Measurements from ENCODE around the gene XYLT1. TPM values are rescaled to one million over a fixed set of nuclear protein-coding genes. Genes with fewer than 3 reads are reported as not detected.

The XYLT1 gene
- total and polyA plus RNA-seq, 7 donors = 0.67 to 2.5 (median 1.7) TPM

DNA sequence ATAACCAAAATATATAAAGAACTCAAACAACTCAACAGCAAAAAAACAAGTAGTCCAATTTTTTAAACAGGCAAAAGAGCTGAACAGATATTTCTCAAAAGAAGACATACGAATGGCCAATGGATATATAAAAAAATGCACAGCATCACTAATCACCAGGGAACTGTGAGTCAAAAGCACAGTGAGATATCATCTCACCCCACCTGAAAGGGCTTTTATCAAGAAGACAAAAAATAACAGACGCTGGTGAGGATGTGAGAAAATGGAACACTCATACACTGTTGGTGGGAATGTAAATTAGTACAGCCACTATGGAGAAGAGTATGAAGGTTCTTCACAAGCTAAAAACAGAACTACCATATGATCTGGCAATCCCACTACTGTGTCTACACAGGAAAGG, 7.4 kb downstream of the XYLT1 start:
- Histone ChIP-seq H3K36me3 (ENCODE audit: insufficient read depth in 1 of 2, low read depth in 1 of 2) (no peaks in the 10 kb centered on the region), H3K27me3 (ENCODE audit: insufficient read depth in 3 of 3, low read length in 2 of 3) (peaks cover 0 to 4% (median 4%) of the 10 kb centered on the region in 3 donors), H3K27ac (no peak overlapping the region), H3K4me3 (no peak overlapping the region), H3K9me3 (no peaks in the 10 kb centered on the region), H3K4me1 (no peaks in the 10 kb centered on the region)
- WGBS, 3 donors = 94 to 96% (median 95%) methylated on average over 2 of the region's 2 CpGs
- ATAC-seq = no peak
- no peak for DNase-seq
- intact Hi-C loops (cut with DNase I) = no loop called here
- TF ChIP-seq CTCF (IDR thresholded peaks at IDR 0.05) = no peak

GRCh38 chr16:17461951-17462729, 8.6 kb downstream of the XYLT1 start:
- Histone ChIP-seq H3K9me3 (no peaks in the 10 kb centered on the region), H3K27me3 (ENCODE audit: insufficient read depth in 3 of 3, low read length in 2 of 3) (peaks cover 0 to 4% (median 1%) of the 10 kb centered on the region in 3 donors), H3K36me3 (ENCODE audit: insufficient read depth in 1 of 2, low read depth in 1 of 2) (no peaks in the 10 kb centered on the region), H3K4me3 (no peak overlapping the region), H3K4me1 (no peaks in the 10 kb centered on the region), H3K27ac (no peak overlapping the region)
- ATAC-seq (no peak), DNase-seq (no peak)
- no peak for TF ChIP-seq CTCF (IDR thresholded peaks at IDR 0.05)
- intact Hi-C loops (cut with DNase I) = no loop called here
- WGBS, 3 donors = 88 to 94% (median 90%) methylated on average over 13 of the region's 13 CpGs

DNA sequence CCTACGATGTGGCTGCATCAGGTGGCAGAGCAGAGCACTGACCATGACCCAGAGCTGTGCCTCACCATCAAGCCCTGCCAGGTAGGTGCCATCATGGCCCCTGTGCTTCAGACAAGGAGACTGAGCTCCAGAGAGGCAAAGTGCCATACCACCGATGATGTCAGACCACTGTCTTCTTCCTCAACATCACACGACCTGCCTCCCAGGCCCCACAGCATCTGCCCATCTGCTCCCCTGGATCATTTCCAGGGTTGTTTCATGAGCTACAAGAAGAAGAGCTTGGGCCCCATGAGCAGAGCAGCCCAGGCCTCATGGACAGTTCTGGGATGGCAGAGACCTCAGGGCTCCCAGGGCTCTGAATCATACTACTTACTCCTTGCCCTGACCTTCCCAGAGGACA, 9.9 kb downstream of the XYLT1 start:
- TF ChIP-seq CTCF (IDR thresholded peaks at IDR 0.05) = no peak
- no peaks in the 10 kb centered on the region for H3K36me3 ChIP-seq (ENCODE audit: insufficient read depth in 1 of 2, low read depth in 1 of 2)
- intact Hi-C loops (cut with DNase I) = no loop called here
- no peaks in the 10 kb centered on the region for H3K4me1 ChIP-seq
- no peak for DNase-seq
- H3K4me3 ChIP-seq = no peak overlapping the region
- 67 to 82% (median 81%) methylated on average over 3 of the region's 3 CpGs for WGBS, 3 donors
- H3K27ac ChIP-seq = no peak overlapping the region
- H3K9me3 ChIP-seq = no peaks in the 10 kb centered on the region
- ATAC-seq = no peak
- peaks cover 0 to 1% (median 0%) of the 10 kb centered on the region in 3 donors for H3K27me3 ChIP-seq (ENCODE audit: insufficient read depth in 3 of 3, low read length in 2 of 3)

DNA sequence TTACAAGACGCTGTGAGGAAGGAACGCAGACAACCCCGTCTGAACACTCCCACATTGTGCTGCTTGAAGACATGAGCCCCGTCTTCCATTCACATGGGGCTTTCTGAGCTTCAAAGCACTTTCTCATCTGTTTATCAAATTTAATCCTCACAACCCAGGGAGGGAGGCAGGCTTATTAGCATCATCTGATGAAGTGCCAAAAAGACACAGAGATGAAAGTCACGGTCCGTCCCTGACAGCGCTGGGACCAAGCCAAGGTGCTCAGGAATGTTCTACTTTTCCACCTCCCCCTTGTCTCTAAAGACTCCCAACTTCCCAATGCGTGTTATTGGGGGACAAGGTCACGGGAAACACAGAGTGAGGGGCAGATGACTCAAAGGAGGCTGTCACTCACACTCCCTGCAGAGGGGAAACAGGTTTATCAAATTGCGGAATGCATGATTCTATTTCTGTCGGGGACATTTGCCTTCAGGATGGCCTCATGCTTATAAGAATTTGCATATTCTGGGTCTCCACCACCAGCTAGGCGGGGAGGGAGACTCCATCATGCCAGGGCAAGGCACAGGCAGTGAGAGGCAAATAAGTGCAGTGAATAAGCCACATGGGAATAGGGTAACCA, 10.7 kb downstream of the XYLT1 start:
- no peaks in the 10 kb centered on the region for H3K36me3 ChIP-seq (ENCODE audit: insufficient read depth in 1 of 2, low read depth in 1 of 2)
- peaks cover 0 to 1% (median 0%) of the 10 kb centered on the region in 3 donors for H3K27me3 ChIP-seq (ENCODE audit: insufficient read depth in 3 of 3, low read length in 2 of 3)
- H3K4me3 ChIP-seq = no peak overlapping the region
- intact Hi-C loops (cut with DNase I) = no loop called here
- H3K9me3 ChIP-seq = no peaks in the 10 kb centered on the region
- H3K4me1 ChIP-seq = no peaks in the 10 kb centered on the region
- no peak overlapping the region for H3K27ac ChIP-seq
- no peak for TF ChIP-seq CTCF (IDR thresholded peaks at IDR 0.05)
- DNase-seq = no peak
- 23 to 49% (median 35%) methylated on average over 12 of the region's 12 CpGs for WGBS, 3 donors
- no peak for ATAC-seq

Measured in psoas muscle (tissue), 8 donors.